GM21528 (cell line): ENCODE results near the gene IL22RA1.

ENCODE experiments used
- ATAC-seq: cut with Tn5 transposase; IDR thresholded peaks from one replicate; pipeline ENCODE4 v1.9.1; 2021; ENCODE audit warnings: mild to moderate bottlenecking, moderate library complexity; ENCODE audit not compliant: unreplicated experiment, low FRiP score

IL22RA1 gene

DNA sequence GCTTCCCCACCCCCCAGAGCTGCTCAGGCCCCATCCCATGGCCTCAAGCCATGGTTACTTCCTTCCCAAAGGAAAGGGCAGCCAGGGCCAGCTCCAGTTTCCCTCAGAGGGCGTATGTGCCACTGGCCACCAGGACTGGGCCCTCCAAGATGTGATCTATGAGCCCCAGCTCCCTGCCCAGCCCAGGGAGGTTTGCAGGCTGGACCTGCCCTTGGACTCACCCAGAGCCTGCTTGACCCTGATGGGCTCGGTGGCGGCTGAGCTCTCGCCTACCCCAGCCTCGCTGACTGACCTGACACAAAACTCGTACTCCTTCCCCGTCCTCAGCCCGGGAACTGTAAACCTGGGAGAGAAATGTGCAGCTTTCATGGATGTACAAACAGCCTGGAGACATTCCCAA, 60.6 kb downstream of the IL22RA1 start:
- ATAC-seq, result no peak

DNA sequence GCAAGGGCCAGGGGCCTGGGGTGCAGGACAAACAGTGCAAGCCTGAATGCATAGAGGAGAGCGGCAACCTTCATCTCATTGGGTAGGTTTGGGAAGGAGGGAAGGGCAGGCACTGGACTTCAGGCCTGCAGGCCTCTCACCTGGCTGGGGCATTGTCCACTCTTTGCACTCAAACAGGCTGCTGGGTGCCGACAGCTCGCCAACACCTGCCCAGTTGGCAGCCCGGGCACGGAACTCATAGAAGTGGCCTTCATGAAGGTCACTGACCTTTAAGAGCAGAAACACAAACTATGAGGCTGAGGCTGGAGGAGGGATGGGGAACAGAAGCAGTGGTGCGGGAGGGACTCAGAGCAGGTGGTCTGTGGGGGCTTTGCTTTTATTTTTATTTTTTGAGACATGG, 61.8 kb downstream of the IL22RA1 start:
- no peak for ATAC-seq

DNA sequence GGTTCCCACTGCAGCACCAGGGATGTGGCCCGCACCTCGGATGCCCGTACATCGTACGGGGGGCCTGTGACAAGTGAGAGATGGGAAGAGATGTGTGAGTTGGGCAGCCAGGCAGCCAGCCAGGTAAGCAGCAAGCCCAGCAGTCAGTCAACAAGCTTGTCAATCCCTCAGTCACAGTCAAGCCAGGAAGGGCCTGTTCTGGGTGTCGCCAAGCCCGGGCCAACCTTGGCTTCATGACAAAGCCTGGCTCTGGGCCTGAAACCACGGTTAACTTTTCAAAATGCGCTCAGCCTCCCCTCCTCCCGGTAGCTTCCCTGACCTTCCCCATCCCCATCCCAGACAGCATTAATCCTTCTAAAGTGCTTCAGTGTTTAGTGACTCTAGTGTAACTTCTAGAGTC, 62.8 kb downstream of the IL22RA1 start:
- no peak for ATAC-seq

DNA sequence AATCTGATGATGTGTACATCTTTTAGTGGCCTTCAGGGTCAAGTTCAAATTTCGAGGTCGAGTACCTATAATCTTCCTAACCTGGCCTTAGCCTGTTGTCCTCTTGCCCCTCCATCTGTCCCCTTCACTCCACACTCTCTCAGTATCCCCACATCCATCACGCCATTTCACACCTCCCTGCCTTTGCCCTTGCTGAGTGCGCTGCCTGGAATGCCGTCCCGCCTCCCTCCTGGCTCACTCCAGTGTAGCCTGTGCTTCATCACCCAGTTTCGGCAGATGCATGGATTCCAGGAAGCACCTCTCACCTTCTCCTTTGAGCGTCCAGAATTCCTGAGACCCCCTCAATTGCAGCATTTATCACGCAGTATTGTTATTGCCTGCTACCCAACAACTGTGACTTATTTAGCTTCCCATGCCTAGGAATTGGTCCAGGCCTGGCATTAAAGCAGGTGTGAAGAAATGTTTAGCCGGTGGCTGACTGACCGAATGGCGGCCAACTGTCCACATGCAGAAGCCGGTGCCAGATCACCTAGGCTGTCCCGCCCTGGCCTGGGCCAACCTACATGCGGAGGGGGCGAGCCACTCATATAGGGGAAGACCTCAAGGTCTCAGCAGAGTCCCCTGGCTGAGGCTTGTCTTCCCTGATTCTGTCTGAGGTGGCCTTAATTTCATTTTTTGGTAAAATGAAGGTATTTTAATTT, 65.5 kb downstream of the IL22RA1 start:
- ATAC-seq, result no peak

DNA sequence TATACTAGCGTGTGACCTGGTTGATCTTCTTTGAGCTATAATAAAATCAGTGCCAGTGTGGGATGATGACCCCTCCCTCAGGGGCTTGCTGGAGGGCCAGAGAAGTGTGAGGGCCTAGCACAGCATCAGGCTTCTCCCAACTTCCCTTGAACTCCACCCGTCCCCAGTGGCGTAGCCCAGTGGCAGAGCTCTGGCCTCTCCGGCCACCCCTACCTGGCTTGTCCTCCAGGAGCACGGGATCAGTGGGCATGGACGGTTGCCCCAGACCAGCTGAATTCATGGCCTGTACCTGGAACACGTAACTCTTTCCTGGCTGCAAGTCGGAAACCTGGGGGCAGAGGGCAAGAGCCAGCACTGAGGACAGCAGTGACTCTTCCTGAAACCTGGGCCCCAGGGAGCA, 67.0 kb downstream of the IL22RA1 start:
- ATAC-seq, result no peak

DNA sequence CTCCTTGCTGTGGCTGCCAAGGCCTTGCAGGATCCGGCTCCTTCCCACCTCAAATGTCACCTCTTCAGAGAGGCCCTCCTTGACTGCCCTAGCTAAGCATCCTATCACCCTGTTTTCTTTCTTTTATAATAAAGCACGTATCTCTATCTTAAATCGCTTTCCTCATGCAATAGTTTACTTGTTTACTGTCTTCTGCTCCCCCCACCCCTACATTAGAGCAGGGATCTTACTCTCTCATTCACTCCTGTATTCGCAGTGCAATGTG, 67.4 kb downstream of the IL22RA1 start:
- no peak for ATAC-seq

DNA sequence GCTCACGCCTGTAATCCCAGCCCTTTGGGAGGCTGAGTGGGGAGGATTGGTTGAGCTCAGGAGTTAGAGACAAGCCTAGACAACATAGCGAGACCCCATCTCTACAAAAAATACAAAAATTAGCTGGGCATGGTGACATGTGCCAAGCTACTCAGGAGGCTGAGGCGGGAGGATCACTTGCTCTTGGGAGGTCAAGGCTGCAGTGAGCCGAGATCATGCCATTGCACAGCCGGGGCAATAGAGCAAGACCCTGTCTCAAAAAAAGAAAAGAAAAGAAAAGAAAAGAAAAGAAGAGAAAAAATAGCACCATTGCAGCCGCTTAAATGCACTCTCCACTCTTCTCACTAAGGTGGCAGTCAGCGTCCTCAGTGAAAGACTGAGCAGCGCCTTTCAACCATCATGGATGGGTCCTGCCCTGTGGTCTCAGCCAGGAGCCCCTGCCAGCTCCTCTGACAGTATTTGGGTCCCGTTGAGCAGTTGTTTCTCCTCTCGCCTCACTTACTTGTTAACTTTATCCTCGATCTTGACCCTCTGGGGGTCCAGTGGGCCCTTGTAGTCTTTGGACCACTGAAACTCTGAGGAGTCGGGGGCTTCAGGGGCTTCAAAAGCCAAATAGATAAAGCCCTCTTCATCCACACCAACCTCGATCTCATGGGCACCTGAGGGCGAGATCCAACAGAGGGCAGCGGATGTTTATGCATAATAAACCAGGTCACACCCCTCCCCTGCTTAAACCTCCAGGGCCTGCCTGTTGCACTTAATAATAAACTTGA, 67.9 kb downstream of the IL22RA1 start:
- no peak for ATAC-seq

DNA sequence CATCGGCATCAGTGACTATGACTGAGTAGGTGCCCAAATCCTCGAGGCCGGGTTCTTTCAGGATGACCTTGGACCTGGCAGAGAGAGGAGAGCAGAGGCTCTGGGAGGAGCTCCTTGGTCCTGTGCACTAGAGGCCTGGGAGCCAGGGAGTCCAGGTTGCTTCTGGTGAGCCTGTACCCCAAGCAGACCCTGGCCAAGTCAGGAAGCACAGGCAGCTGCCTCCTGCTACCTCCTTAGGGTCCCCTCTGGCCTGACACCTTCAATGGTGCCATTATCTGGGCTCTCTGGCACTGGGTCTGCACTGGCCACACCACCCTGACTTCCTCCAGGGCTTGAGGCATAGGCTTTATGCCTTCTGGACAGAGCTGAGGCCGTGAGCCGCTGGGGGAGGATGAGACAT, 68.7 kb downstream of the IL22RA1 start:
- no peak for ATAC-seq

DNA sequence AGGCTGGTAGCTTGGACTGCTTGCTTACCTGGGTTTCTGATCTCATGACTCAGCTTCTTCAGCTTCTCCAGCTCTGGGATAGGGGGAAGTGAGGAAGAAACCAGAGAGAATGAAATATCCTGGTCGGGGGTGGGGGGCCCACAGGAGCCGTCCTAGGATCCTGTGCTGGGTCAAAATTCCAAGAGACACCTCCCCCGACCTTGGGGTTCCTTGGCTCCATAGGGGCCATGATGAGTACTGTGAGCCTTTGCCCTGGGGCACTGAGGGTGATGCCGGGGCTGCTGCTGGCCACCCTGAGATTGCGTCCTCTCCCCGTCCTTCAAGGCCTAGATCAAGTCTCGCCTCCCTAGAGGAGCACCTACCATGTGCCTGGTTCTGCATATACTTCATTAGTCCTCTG, 71.0 kb downstream of the IL22RA1 start:
- ATAC-seq, result no peak

DNA sequence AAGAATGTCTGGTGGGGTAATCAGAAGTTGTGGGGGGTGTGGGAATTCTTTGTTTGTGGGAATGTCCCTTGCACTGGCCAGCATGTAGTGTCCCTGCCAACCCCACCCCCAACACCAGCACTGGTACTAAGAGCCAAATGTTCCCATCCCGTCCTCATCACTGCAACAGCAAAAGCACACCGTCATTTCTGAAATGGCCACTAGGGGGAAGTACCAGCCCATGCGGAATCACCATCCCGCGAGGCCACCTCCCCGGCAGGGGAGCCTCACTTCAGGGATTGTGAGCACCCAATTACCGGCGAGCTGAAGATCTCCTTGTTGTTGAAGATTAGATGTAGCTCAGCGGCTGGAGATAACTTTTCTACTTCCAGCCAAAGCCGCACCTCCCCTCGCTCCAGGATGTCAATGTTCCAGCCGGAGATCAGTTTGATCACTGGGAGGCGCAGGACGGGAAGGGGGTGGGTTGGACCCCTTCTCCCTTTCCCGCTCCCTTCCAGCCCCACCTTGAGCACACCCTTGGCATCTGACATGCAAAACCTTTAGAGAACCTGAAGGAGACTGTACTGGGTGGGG, 72.0 kb downstream of the IL22RA1 start:
- no peak for ATAC-seq

DNA sequence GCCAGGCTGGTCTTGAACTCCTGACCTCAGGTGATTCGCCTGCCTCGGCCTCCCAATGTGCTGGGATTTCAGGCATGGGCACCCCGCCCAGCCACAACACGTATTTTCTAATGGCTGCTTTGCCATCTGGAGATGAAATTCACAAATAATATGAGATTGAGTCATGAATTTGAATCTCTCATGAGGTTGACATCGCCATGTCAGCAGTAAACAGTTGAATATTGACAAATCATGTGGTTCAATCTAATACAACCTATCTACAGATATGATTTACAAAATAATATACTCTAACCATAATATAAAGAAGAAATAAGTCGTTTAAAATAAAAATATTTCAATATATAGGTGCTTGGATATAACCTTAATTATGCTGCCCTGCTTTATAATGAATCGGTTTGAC, 73.1 kb downstream of the IL22RA1 start:
- no peak for ATAC-seq
